ENCODE results near the gene ZC2HC1C.

The ZC2HC1C gene

GRCh38 chr14:75069121-75069810 lies at the start of gene ZC2HC1C:
TSS of gene ZC2HC1C (plus strand) at chr14:75069641. CDS start at chr14:75070574, 933 bp downstream.
- DNase-seq, result peak; percentile 95

DNA sequence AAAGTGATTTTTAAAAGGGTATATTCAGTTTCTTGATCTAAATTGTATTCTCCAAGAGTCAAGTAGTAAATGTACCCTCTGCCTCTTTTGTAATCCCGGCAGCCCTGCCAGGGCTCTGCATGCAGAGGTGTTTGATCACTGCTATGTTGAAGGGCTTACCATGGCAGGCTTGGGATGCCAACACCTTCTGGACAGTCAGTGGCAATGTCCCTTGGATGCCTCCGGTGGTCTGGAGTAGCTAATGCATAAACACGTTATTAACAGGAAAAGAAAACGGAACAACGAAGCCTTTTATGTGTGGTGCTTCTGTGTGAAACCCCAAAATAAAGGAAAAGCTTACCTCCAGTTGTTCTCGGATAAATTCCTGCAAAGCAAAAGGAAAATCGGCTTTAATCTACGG lies 46.8 kb upstream of the ZC2HC1C start:
- DNase-seq, result peak; percentile 33

DNA sequence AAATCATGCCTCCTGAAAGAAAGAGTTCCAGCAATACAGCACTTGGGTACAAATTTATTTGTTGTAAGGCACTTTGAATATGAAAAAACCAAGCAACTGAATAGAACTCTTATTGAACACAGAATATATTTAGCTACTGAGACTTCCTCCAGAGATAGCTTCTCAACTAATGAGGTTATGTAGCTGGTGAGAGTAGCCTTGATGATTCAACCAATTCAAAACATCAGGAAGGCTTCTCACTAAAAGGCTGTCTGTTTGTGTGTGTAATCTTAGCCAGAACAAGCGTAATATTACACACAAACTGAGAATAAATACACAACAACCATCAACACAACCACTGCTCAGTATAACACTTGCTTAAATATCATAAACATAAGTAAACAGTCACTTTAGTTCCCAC lies 46.3 kb upstream of the ZC2HC1C start:
- DNase-seq, result no peak

DNA sequence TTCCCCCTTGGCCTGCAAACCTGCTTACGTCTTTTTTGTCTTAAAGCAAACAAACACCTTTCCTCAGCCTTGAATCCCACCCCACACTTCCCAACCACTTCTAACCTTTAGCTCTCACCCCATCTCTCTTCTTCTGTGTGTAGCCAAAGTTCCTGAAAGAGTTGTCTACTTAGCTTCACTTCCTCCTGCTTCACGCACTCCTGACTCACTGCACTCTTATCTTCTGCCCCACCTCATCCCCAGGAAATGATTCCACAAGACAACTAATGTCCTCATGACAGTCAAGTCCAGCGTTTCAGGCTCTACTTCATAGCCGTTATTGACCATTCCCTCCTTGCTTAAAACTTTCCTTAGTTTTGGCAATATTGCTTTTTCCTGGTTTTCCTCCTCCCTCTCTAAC lies 44.4 kb upstream of the ZC2HC1C start:
- no peak for DNase-seq

DNA sequence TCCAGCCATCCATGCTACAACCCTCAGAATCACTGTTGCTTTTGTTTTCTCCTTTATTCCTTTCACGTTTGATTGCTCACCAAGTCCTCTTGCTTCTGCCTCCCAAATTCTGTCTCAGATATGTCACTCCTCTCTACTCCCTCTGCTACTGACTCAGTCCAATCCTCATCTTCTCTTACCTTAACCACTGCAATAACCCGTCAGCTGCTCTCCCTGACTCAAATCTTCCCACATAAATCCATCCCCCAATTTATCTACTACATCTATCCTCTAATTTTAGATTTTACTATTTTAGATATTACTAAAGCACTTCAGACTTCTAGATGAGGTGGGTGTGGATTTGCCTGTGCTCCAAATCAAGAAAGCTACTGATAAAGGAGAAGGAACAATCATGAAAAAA lies 43.6 kb upstream of the ZC2HC1C start:
- DNase-seq, result no peak

DNA sequence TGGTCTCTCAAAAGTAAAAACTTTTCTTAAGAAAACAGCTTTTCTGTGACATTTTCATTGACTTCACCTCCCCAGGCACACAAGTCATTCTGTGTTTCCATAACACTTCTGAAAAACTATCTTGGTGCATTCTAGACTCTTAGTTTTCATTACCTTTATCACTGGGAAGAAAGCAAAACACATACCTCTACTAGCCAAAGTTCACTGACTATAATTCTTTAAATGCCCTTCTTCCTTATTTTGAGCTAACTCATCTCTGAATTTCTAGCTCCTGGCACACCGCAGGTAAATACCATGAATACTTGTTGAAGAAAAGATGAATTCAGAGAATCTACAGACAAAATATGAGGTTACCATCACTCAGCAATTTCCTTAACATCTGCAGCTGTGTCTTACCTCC lies 39.3 kb upstream of the ZC2HC1C start:
- no peak for DNase-seq

- no peak for DNase-seq
Measured at GRCh38 chr14:75032939-75033338, 36.5 kb upstream of the ZC2HC1C start.

DNA sequence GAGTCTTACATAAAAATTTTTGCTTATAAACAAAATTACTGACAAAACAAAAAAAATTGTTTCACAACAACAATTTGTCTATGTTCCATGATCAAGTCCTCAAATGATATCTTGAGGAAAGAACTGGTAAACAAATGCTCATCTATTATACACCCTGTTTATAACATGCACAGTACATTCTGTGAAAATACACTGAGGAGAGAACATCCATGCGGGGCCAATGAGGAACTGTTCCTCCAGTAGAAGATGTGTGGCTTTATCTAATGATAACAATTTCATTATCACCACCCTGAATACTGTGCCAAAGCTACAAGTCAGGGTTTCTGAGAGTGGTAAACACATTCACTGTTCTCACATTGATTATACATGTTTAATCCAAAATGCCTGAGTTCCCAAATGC lies 28.9 kb upstream of the ZC2HC1C start:
- DNase-seq, result no peak

- DNase-seq, result no peak
Measured at GRCh38 chr14:75040959-75041358, 28.5 kb upstream of the ZC2HC1C start.

- no peak for DNase-seq
Measured at GRCh38 chr14:75041613-75042012, 27.8 kb upstream of the ZC2HC1C start.

DNA sequence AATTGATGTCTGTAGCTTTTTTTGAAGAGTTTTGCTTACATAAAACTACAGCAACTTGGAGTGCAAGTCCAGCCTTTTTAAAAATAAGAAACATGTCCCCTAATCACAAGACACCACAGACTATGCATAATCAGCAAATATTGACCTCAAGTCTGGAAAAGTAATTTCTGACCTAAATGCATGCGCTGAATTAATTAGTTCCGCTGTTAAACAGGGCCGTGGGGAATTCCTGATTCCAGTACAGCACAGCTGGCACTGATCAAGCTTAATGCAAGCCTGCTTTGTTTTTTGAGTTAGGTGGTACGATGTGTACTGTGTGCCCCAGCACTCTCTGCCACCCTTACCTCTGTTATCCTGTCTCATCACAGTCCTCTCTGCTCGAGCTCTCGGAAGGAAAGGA lies 27.4 kb upstream of the ZC2HC1C start:
- DNase-seq, result peak; percentile 18

DNA sequence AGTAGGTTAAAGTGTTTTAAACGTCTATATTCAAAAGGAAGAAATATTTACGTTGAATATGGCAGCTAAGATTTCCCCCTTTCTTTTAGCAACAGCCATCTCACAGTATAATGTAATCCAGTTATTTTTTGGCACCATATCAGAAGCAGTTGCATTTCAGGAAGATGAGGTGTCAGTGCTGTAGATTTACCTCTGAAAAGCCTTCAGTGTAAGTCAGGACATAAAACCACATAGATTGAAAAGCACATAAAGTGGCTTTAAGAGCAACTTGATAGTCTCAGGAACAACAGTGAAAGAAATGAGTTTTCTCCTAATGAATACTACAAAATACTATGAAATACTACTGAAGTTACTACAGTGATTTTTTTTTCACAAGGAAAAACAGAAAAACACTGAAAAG lies 25.1 kb upstream of the ZC2HC1C start:
- peak; percentile 51 for DNase-seq

- peak; percentile 35 for DNase-seq
Measured at GRCh38 chr14:75044752-75045151, 24.7 kb upstream of the ZC2HC1C start.

DNA sequence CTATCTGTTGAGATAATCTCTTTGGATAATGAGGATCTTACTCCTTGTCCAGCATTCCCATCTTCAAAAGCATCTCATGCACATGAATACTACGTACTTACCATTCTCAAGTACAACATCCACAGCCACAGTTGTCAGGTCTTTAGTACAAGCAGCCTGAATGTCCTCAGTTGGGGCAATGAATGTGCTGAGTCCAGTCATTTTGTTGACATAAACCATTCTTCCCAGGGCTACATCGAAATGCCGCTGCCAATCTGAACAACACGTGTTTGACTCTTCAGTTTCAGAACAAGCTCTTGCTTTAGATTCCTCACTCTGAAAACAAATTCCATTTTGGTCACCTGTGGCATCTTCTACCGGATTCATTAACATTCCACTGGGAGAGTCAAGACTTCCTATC lies 23.2 kb upstream of the ZC2HC1C start:
- no peak for DNase-seq

DNA sequence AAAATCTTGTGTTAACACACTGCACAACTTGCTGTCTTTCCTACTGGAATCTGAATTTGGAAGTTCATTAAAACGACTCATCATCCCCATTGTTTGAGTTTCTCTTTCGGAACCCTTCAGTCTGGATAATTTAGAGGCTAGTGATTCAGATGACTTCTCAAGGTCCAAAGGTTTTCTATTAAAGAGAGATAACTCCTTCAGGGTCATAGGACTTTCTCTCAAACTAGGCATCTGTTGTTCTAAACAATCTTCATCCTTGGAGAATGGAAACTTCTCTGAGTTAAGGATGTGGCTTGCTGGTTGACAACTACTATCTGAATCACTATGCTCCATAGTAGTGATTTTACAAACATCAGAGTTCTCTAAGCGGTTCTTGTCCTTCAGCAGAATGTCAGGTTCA lies 22.5 kb upstream of the ZC2HC1C start:
- DNase-seq, result no peak

- DNase-seq, result no peak
Measured at GRCh38 chr14:75047506-75047905, 21.9 kb upstream of the ZC2HC1C start.

- no peak for DNase-seq
Measured at GRCh38 chr14:75048101-75048500, 21.3 kb upstream of the ZC2HC1C start.

DNA sequence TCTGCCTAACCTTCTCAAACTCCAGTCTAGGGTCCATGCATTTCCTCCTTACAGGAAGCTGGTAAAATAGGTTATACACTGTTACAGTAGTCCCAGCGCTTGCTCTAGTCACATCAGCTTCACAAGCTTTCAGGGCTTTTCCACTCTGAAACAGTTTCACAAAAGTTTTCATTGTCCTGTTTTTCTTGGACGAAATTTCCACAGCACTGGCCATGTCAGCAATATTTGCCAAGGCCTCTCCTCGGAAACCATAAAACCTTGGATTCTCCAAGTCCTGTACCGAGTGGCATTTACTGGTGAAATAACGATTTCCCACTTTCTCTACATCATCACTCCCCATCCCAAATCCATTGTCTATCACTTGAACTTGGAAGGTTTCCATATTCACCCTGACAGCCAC lies 20.3 kb upstream of the ZC2HC1C start:
- no peak for DNase-seq

DNA sequence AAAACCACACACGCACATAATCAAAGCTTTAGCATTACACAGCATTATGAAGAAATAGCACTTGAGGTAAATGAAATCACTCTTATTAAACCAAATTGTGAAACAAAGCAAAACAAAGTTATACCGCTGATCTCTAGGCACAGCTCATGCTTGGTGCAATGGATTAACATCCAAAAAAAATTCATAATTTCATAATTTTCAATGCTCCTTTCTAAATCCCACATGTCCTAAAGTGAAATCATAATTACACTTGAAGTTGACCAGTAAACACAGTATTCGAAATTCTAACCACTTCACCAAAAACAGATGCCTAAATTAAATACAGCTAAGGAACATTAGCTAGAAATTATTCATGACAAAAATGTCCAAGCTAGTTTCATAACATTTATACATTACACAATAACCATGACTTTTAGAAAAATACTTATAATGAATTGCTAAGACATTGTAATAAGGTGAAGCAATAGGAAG lies 19.7 kb upstream of the ZC2HC1C start:
- no peak for DNase-seq

DNA sequence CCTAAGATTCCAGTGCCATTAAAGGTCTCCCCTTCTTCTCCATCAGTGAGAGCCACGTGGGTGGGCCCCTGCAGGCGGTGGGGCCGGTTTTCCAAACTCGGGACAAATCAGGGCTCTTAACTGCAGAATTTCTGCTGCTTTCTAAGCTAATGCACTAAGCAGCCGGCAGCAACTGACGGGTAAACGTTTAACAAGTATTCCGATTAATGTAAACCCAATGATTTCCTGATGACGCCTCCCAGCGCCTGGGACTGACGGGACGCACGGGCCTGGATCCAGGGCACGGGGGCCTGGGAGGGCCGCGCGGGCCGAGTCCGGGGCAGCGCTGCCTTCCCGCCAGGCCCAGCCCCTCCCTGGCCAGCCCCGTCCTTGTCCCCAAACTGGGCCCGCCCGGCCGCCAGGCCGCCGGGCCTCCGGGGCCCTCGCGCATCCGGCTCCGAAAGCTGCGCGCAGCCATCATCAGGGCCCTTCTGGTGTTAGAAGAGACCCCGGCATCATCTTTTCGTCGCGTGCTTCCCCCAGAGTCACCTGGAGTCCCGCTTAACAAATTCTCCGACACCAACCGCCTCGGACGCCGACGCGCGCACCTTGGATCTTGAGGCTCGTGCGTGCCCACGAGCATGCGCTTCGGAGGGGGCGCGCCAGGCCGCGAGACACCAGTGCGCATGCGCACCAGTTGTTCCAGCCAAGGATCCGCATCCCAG lies 18.4 kb upstream of the ZC2HC1C start, which contains the start of gene MLH3:
Gene MLH3 (minus strand): TSS at position 616 of the 704 bp plus-strand sequence. CDS start 1,812 bp downstream, outside the sequence.
- DNase-seq, result peak; percentile 92

DNA sequence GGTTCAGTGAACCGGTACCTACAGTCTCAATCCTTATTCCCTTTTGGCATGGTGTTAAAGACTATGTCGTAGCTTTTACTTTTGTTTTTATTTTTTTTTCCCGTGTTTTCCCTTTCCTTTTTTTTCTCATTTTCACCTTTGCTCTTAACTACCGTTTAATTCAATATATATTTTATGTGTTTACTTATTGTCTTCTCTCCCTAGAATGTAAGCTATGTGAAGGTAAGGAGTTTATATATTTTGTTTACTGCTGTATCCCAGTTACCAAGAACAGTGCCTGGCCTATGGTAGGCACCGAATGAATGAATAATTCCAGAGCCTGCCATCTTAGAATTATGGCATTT lies 17.9 kb upstream of the ZC2HC1C start:
- no peak for DNase-seq

DNA sequence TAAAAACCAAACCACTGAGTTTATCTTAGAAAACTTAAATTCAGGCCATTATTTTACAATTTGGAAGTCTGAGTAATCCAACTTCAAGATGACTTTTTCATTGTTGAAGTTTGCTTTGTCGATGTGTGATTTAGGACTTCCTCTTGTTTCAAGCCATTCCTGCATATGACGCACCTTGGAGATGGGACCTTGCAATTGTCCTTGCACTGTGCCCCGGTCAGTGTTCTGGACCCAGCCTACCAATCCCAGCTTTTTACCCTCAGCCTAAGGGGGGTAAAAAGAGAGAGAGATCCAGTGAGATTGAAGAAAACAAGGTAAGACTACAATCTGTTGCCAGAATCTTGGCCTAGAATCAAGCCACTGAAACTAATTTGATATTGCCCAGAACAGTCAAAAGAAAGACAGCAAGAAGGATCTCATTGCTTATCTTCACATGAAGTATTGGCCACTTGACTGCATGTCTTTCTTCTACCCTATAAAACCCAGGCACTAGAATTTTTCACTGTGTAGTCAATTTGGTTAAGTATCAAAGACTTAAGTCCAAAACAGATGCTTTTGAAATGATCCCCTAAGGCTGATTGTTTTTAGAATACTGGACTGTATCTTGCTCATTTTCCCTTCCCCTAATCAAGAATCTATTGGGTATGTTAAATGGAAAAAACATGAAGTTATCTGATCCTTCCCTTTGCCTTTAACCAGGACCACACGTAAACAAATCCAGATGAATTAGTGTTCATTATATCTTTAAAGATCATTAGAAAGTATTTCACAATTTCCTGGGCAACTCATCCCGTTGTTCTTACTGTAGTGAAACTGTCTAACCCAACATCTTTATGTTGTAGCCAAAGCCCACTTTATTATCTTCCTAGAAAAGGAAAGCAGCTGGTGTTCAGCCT lies 15.8 kb upstream of the ZC2HC1C start:
- DNase-seq, result no peak

DNA sequence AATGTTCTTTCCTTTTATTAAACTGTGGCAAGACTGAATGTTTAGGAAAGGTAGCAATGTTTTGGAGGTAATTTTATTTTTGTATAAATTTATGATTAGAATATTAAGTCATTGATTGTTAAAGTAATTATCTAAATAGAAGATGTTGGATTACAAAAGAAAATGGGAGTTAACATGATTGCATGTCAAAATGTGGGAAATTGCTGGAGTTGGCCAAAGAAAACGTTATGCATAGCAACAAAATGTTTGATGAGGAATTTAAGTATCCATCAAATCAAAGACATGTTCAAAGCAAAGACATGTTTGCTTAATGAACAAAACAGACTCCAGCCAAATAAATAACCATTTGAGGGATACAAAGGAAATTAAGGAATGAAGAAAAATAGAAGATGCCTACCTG lies 15.0 kb upstream of the ZC2HC1C start:
- DNase-seq, result no peak

GRCh38 chr14:75059642-75060041 lies 9.8 kb upstream of the ZC2HC1C start:
- no peak for DNase-seq
